GM21526 (cell line): ENCODE measurements around the gene DUT.
"Not testable (repeated sequence)": the region's sequence is repeated elsewhere in the genome, so short reads cannot be mapped to it uniquely, and the experiment has no call there.

Experiments
- ATAC-seq: cut with Tn5 transposase; IDR thresholded peaks from one replicate; pipeline ENCODE4 v1.9.1; 2021; ENCODE audit warnings: moderate library complexity; ENCODE audit not compliant: unreplicated experiment, low FRiP score

Gene DUT

GRCh38 chr15:48326180-48326579 is 5.0 kb upstream of the DUT start:
- not testable (repeated sequence) for ATAC-seq

DNA sequence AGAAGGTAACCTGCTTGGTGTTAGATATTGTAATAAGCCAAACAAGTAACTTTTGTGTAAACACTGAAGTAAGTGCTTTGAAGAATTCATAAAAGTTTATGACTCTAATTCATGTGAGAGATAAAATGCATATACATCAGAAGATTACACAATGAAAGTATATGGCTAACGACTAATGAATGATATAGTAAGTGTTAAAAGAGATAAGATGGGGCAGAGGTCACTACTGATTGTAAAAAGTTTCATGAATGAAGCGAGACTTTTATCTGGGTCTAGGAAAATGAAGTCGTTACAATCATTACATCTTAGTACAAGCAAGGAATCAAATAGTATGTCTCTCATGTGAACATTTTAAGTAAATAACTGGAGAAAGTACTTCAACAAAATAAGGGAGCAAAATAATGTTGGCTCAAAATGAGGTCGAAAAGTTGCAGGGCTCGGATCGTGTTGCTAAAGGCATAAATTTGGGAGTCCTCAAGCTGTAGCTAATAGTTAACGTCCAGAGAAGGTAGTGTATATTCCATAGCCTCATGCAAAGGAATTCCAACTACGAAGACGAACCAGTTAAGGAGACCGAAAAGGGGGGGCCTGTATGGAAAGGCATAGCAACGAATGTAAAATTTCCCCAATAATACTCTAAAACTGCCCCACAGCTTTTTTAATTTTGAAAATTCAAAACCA is 984 bp upstream of the DUT start:
- no peak for ATAC-seq

GRCh38 chr15:48331796-48332641 is 790 bp downstream of the DUT start:
- ATAC-seq, result peak; percentile 42

- ATAC-seq, result no peak
Observed at GRCh38 chr15:48332642-48333034, 1.4 kb downstream of the DUT start.

DNA sequence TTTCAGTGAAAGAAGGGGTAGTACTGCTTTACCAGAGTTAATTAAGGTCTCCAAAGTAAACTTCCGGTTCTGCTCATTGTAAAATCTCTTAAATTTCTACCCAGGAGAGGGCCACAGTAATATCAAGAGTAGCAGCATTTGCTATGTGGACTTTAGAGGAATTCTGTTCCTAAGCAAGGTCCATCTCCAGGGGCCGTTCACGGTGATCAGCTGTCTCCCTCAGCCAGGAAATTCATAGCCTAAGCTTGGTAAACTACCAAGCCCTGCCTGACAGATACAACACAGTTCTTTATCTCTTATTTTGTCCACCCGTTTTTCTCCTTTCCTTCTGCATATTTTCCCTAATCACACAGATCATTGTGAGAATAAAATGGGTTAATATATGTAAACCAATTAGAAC is 2.3 kb downstream of the DUT start:
- ATAC-seq, result no peak

- ATAC-seq, result no peak
Observed at GRCh38 chr15:48334260-48334659, 3.0 kb downstream of the DUT start.

DNA sequence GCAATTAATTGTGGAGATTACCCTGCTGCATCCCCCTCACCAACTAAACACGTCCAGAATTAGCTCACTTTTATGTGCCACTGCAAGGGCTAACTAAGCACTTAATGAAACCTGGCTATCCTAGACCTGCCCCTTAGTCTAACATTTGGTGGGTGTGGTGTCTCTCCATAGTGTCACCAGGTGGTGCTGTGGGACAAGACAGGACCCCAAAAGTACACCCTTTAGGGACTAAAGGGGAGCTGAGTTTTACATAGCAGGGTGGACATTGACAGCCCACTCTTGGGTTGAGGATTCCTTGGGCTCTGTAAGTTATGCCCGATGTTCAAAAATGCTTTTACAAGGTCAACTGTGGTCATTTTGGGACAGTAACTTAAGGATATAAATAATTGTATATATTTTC is 5.7 kb downstream of the DUT start:
- no peak for ATAC-seq

- no peak for ATAC-seq
Observed at GRCh38 chr15:48337607-48338006, 6.4 kb downstream of the DUT start.

- no peak for ATAC-seq
Observed at GRCh38 chr15:48340111-48340510, 8.9 kb downstream of the DUT start.

DNA sequence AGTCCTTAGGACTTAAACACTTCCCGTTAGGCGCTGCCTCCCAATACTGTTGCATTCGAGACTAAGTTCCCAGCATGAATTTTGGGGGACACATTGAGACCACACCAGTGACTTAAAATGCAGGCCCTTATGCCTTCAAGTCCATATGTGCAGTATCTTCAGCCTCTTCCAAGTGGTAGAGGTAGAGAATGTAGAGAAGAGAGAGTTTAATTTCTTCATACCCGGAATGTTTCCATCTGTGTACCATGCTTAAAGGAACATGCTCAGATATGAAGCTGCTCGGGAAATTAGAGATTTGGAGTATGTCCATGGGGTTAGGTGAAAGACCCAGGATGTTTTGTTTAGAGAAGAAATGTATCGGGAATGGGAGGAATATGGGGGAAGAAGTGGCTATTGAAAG is 12.6 kb downstream of the DUT start:
- ATAC-seq, result no peak

DNA sequence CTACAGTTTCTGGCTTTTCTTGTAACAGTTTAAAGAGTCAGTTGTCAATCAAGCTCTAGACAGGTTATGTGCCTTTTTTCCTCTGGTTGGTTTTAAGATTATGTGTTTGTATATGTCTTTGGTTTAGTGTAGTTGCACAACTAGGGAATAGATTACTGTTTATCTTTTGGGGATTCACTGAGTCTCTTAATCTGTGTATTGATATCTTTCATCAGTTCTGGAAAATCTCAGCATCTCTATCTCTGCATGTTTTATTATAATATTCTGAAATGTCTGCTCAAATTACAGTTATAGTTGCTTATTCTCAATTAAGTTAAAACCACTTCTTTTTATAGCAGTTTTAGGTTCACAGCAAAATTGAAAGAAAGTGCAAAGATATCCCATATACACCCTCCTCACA is 14.3 kb downstream of the DUT start:
- no peak for ATAC-seq

DNA sequence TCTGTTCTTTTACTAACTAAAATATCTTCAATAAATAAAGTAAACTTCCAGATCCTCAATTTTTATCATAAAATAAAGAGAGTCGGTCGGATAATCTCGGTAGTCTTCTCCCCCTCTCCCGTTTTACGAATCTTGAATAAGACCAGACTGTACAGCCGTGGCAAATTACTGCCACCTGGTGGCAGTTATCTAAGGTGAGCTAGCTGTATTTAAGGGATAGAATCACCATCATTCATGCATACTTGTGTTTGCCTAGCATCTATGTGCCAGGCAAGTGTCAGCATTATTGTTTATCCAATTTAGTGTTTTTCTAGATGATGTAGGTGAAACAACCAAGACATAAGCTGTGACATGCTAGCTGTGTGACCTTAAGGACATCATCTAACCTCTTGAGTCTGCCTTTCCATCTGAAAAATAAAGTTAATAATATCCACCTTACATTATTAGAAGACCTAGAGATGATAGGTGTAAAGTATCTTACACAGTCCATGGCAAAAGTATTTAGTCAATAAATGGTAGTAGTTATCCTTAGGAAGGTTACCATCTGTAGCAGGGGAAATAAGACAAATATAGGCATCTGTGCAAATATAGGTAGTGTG is 21.3 kb downstream of the DUT start:
- peak; percentile 81 for ATAC-seq

GRCh38 chr15:48354694-48355303 is 23.6 kb downstream of the DUT start:
- ATAC-seq, result no peak

DNA sequence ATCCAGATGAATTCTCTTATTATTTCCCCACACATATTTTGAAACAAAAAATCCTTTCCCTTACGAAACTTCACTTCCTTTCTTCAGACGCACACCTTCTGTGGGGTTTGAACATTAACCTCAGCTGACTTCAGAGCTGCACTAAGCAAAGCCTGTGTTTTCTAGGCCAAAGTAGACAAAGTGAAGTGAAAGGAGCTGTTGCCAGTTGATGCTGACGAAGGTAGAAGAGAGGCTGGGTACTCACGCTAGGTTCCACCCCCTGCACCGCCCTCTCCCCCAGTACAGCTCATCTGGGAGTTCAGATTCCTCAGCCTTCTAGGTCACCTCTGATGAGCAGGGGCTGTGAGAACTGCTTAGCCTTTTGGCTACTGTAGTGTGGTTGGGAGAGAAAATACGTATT is 24.1 kb downstream of the DUT start:
- ATAC-seq, result no peak

- no peak for ATAC-seq
Observed at GRCh38 chr15:48358229-48359152, 27.3 kb downstream of the DUT start.

DNA sequence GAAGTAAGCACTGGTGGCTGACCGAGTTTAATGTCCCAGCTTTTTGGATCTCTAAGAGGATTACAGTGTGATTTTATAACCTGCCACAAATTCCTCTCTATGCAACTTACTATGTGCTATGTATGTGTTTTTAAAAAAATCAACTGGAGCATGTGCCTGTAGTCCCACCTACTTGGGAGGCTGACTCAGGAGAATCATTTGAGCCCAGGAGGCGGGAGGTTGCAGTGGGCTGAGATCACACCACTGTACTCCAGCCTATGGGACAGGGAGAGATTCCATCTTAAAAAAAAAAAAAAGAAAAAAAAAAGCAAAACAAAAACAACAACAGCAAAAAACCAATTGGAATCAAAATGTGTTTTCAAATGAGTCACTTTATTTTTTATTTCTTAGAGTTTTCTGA is 29.6 kb downstream of the DUT start:
- ATAC-seq, result no peak

DNA sequence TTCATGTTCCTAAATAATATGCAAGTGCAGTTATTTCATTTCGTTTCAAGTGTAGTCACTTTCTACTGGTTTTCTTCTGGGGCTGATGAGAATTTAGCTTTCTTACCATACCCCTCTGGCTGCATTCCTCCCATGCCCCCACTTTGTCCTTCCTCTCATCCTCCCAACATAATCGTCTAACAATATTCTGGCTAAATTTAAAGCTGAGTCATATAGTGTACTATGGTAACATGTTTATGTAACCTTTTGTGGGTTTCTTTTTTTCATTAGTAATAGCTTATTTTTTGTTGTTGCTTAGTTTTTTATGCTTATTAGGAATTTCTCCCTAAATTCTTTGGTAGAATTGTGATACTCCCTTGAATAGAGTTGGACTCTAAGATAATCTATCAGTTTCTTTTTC is 30.5 kb downstream of the DUT start:
- ATAC-seq, result no peak

GRCh38 chr15:48363474-48363873 is 32.2 kb downstream of the DUT start:
- ATAC-seq, result no peak

GRCh38 chr15:48365575-48365974 is 34.3 kb downstream of the DUT start:
- no peak for ATAC-seq

DNA sequence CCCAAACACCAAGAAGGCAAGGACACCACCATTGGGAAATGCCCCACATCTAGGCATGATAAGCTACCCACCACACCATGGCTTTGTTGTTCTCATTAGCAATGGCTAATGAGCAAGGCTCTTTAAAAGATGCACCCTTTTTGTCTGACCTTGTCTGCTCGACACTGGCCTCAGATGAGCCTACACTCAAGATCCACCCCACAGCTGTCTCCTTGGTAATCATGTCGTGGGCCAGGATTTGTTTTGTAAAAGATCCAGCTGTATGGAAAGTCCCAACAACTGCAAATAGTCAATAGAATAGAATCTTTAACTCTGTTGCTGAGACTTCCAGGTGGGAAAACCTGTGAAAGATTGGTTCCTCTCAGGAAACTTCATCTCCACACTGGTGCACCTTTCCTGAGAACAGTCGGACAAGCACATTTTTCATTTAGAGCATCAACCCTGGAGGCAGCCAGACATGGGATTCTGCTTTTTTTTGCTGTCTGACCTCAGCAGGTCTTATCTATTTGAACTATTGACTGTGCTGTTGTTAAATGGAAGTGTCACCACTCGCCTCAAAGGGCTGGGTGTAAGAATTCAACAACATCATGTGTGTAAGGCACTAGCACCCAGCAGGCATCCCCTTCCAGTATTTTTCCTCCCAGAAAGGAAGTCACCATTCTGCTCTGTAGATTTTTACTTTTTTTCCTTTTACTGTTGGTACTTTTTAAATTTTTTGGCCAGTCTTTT is 35.5 kb downstream of the DUT start:
- ATAC-seq, result no peak
